Measurements from ENCODE around the gene PIGQ.

The PIGQ gene

GRCh38 chr16:555528-556473 is 14.0 kb upstream of the PIGQ start:
- no peak for DNase-seq (ENCODE audit: low read depth in 2 of 2)

GRCh38 chr16:556474-557173 is 13.1 kb upstream of the PIGQ start:
- DNase-seq (ENCODE audit: low read depth in 2 of 2): no peak

- no peak for DNase-seq (ENCODE audit: low read depth in 2 of 2)
These were observed 12.1 kb upstream of the PIGQ start for GRCh38 chr16:557463-558297.

GRCh38 chr16:558298-559020 is 11.3 kb upstream of the PIGQ start:
- no peak for DNase-seq (ENCODE audit: low read depth in 2 of 2)

- no peak for DNase-seq (ENCODE audit: low read depth in 2 of 2)
These were observed 10.8 kb upstream of the PIGQ start for GRCh38 chr16:559021-559380.

- no peak for DNase-seq (ENCODE audit: low read depth in 2 of 2)
These were observed 10.2 kb upstream of the PIGQ start for GRCh38 chr16:559411-560203.

- DNase-seq (ENCODE audit: low read depth in 2 of 2): no peak
These were observed 9.5 kb upstream of the PIGQ start, which contains the start of gene PRR35 for GRCh38 chr16:560204-560700. Gene PRR35 (plus strand): TSS chr16:560394. CDS start chr16:563295, 2,901 bp downstream.

- DNase-seq (ENCODE audit: low read depth in 2 of 2): no peak
These were observed 8.9 kb upstream of the PIGQ start for GRCh38 chr16:560701-561412.

- DNase-seq (ENCODE audit: low read depth in 2 of 2): no peak
These were observed 8.4 kb upstream of the PIGQ start for GRCh38 chr16:561413-561794.

- no peak for DNase-seq (ENCODE audit: low read depth in 2 of 2)
These were observed 7.5 kb upstream of the PIGQ start for GRCh38 chr16:561957-562938.

- DNase-seq (ENCODE audit: low read depth in 2 of 2): no peak
These were observed 6.6 kb upstream of the PIGQ start for GRCh38 chr16:563072-563644.

GRCh38 chr16:564690-565418 is 4.9 kb upstream of the PIGQ start:
- DNase-seq (ENCODE audit: low read depth in 2 of 2): no peak

- DNase-seq (ENCODE audit: low read depth in 2 of 2): no peak
These were observed 4.1 kb upstream of the PIGQ start for GRCh38 chr16:565419-566330.

GRCh38 chr16:566475-567372 is 3.0 kb upstream of the PIGQ start, which contains the start of gene NHLRC4:
Gene NHLRC4 (plus strand): TSS chr16:567005. CDS start chr16:568048, 1,043 bp downstream.
- DNase-seq (ENCODE audit: low read depth in 2 of 2): no peak

Measured in activated CD8-positive, alpha-beta memory T cell treated with anti-CD3 and anti-CD28 coated beads for 4 hours (primary cell).